ENCODE measurements around the gene PAPPA2.

DNA sequence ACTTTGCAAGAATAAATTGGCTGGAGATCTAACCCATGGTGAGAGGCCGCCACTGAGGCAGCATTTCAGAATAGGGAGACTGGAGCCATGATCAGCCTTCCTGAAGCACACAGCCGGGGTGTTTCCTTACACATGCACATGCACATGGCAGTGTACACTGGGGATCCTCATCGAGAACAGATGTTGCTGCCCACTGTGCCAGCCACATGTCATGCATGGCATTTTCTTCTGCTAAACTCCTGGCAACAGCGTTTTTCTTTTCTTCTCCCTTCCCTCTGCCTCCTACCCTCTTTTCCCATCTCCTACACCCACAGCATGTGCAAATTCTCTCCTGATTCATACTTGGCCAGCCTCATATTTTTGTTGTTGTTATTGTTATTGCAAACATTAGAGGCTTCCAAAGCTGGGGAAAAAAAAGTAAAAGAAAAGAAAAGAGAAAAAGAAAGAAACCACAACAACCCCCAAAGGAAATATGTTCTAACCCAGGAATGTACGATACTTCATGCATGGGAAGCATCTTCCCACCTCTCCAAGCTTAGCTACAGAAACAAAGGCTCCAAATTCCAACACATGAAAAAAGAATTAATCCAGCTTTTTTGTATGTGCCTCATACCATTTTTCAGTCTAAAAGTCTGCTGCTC is 357.5 kb downstream of the PAPPA2 start:
- TF ChIP-seq, protein P1, sequence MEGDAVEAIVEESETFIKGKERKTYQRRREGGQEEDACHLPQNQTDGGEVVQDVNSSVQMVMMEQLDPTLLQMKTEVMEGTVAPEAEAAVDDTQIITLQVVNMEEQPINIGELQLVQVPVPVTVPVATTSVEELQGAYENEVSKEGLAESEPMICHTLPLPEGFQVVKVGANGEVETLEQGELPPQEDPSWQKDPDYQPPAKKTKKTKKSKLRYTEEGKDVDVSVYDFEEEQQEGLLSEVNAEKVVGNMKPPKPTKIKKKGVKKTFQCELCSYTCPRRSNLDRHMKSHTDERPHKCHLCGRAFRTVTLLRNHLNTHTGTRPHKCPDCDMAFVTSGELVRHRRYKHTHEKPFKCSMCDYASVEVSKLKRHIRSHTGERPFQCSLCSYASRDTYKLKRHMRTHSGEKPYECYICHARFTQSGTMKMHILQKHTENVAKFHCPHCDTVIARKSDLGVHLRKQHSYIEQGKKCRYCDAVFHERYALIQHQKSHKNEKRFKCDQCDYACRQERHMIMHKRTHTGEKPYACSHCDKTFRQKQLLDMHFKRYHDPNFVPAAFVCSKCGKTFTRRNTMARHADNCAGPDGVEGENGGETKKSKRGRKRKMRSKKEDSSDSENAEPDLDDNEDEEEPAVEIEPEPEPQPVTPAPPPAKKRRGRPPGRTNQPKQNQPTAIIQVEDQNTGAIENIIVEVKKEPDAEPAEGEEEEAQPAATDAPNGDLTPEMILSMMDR (conservative IDR thresholded peaks at IDR 0.05; ENCODE audit: low read length) = no peak
- no peak for TF ChIP-seq EZH2phosphoT487 (IDR thresholded peaks at IDR 0.05; ENCODE audit: borderline replicate concordance, low read depth, low read length)

All from OCI-LY7 (cell line).